ENCODE data around the gene GADD45G.

Gene GADD45G

GRCh38 chr9:89592963-89593726, 11.7 kb upstream of the GADD45G start:
- no peak for DNase-seq

GRCh38 chr9:89593727-89594427, 10.9 kb upstream of the GADD45G start:
- DNase-seq, result no peak

DNA sequence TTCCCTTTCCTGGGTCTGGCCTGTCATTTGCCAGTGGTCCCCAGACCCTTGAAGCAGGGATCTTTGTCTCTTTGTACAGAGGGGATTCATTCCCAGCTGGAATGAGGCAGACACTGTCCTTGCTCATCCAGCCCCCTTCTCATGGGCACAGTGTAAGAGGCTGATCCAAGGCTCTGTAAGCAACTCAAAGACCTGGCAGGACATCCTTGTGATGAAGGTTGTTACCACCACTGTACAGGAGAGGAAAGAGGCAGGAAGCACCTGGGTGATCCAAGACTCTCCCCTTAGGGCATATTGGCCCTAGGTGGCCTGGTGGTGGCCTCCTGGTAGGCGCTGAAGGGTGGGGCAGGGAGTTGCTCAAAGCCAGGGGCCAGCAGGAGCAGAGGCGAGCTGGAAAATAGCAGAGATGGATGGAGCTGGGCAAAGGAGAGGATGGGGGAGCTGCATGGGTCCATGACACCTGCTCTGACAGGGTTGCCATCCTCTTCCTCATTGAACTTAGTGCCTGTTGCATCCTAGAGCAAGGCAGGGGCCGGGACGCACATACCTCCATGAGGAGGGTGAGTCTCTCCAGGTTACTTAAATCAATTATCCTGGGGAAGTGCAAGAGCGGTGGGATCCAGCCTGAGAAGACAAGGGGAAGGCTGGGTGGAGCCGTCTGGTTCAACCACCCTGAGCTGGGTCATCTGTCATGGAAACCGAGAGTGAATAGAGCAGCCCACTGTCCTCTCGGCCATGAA, 9.8 kb upstream of the GADD45G start:
- DNase-seq, result no peak

- no peak for DNase-seq
These were observed 9.2 kb upstream of the GADD45G start for GRCh38 chr9:89595646-89596045.

- DNase-seq, result no peak
These were observed 7.8 kb upstream of the GADD45G start for GRCh38 chr9:89596937-89597555.

- no peak for DNase-seq
These were observed 7.0 kb upstream of the GADD45G start for GRCh38 chr9:89597711-89598362.

- DNase-seq, result no peak
These were observed 6.5 kb upstream of the GADD45G start for GRCh38 chr9:89598363-89598713.

- no peak for DNase-seq
These were observed 5.9 kb upstream of the GADD45G start for GRCh38 chr9:89598926-89599325.

DNA sequence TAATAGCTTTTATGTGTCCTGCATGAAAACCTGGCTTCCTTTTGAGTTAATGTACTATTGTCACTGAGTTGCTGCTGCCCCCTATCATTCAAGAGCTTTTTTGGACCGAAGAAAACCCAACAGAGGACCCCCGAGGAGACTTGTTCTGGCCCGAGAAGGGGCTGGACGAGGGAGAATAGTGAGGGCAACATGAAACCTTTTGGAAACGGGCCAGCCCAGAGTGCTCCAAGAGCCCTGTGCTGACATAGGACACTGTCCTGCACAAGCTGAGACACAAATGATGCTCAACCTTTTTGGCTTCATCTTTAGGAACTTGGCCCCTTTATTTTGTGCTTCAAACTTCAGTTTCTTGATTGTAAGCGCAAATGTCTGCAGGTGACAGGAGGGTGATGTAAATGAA, 4.0 kb upstream of the GADD45G start:
- DNase-seq, result no peak

DNA sequence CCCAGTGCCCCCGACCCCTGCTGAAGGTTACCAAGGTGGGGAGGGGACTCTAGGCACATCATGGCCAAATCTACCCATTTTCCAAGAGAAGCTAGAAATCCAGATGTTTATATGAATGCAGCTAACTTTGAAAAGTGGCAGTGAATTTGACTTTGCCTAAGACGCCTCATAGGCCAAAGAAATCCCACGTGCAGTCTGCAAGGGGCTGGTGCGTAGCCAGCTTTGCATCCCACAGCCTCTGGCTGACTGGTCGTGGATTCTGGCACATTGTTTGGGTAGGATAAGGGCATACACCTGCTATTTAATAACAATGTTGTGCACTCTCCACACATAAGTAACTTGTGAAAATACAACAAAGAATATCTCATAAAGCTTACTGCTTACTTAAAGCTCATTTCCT, 3.5 kb upstream of the GADD45G start:
- DNase-seq, result no peak

GRCh38 chr9:89601856-89602562, 2.8 kb upstream of the GADD45G start:
- no peak for DNase-seq

DNA sequence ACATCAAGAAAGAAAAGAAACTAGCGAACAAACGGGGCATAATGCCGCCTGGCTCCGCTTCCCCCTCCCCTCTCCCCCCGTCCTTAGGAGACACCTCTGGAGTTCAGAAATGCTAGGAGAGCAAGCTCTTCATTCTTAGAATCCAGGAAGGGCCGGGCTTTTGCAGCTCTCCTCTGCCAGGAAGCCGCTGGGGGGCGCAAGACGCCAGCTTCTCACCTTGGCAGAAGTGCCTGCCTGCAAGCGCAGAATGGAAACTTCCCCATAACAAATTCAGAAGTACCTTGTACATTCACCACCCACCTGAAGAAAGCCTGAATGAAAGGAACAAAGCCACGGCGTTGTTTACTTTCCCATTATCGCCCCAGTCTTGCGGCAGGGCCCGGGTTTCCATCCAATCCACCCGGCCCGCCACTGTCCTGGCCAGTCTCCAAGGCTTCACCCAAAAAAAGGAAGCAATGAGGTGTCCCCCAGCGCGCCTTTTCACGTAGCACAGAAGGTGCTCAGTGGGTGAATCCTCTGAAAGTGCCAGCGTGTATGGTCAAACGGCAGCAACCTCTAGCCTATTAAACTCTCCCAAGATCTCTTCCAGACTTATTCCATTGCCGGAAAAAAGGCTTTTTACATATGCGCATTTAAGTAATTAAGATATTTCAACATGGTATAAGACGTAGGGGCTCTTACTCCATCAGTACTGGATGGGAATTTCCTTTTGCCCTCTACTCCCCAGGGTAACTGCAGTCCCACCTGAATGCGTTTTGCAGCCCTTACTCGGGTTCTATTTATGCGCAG, 1.6 kb upstream of the GADD45G start:
- peak; percentile 6 for DNase-seq

- no peak for DNase-seq
These were observed 796 bp upstream of the GADD45G start for GRCh38 chr9:89603767-89604665.

GRCh38 chr9:89605465-89606048, 745 bp downstream of the GADD45G start:
- DNase-seq, result no peak

DNA sequence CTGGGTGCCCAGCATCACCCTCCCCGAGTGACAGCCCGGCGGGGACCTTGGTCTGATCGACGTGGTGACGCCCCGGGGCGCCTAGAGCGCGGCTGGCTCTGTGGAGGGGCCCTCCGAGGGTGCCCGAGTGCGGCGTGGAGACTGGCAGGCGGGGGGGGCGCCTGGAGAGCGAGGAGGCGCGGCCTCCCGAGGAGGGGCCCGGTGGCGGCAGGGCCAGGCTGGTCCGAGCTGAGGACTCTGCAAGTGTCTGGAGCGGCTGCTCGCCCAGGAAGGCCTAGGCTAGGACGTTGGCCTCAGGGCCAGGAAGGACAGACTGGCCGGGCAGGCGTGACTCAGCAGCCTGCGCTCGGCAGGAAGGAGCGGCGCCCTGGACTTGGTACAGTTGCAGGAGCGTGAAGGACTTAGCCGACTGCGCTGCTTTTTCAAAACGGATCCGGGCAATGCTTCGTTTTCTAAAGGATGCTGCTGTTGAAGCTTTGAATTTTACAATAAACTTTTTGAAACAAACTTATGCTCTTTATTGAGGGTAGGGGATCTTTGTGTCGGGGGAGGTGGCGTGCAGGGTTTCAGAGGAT, 1.3 kb downstream of the GADD45G start:
- DNase-seq, result peak; percentile 19

GRCh38 chr9:89606624-89607311, 2.0 kb downstream of the GADD45G start:
- no peak for DNase-seq

DNA sequence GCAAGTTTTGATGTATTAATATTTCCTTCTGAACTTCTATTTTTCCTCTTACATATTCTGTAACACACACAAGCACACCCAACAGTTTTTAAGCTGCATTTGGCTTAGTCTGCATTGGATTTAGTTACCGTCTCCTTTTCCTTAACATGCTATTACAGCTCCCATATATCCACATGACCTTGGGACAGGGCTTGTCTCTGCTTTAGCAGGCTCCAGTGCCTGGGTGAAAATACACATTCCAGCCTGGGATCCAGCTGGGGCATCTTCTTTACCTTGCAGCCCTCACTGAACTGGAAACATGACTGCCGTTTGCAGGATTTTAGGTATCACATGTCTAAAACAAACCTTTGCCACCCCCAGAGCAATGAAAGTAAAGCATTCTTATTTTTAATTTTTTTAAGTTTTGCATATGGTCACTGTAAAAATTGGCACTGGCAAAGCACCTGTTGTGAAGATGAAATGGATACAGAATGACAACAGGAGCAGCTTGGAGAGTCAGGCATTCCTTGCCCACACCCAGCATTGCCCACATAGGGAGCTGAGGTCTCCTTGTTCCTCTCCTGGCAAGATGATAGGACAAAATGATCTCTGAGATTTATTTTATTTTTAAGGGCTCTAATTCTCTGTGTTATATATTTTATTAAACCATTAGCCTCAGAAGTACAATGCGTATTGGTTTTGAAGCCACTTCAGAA, 4.0 kb downstream of the GADD45G start:
- DNase-seq, result no peak

GRCh38 chr9:89609426-89610006, 4.7 kb downstream of the GADD45G start:
- DNase-seq, result no peak
